Embryonic facial prominence (tissue), 1 donor: ENCODE measurements around the gene SPOCK1.
"Not testable (repeated sequence)": the region's sequence is repeated elsewhere in the genome, so short reads cannot be mapped to it uniquely, and the experiment has no call there.

ENCODE experiments used
- DNase-seq: peaks from one replicate; pipeline ENCODE4 v3.0.0-alpha.2; 2016; ENCODE audit errors: extremely low spot score

SPOCK1 gene

DNA sequence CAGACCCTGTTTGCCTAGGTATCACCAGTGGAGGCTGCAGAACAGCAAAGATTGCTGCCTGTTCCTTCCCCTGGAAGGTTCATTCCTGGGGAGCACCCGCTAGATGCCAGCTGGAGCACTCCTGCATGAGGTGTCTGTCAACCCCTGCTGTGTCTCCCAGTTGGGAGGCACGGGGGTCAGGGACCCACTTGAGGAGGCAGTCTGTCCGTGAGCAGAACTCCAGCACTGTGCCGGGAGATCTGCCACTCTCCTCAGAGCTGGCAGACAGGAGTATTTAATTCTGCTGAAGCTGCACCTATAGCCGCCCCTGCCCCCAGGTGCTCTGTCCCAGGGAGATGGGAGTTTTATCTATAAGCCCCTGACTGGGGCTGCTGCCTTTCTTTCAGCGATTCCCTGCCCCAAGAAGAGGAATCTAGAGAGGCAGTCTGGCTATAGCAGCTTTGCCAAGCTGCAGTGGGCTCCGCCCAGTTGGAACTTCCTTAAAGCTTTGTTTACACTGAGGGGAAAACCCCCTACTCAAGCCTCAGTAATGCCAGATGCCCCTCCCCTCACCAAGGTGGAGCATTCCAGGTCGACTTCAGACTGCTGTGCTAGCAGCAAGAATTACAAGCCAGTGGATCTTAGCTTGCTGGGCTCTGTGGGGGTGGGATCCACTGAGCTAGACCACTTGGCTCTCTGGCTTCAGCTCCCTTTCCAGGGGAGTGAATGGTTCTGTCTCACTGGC is 545.6 kb downstream of the SPOCK1 start:
- not testable (repeated sequence) for DNase-seq

DNA sequence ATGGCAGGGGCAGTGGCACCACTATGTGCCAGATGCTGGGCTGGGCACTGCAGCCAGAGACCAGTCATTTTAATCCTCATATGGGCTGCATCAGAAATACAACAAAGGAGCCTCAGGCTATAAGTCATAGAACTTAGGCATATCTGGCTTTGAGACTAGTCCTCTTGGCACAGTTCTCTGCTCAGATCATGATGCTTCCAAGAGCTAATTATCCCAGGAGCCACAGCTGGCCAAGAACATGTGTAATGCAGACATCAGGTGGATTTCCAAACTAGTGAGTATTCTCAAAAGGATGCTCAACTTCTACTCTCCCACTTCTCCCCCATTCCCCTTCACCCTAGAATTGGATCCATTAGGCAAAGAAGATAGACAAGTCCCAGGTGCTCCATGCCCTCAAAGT is 571.6 kb downstream of the SPOCK1 start:
- DNase-seq = no peak

DNA sequence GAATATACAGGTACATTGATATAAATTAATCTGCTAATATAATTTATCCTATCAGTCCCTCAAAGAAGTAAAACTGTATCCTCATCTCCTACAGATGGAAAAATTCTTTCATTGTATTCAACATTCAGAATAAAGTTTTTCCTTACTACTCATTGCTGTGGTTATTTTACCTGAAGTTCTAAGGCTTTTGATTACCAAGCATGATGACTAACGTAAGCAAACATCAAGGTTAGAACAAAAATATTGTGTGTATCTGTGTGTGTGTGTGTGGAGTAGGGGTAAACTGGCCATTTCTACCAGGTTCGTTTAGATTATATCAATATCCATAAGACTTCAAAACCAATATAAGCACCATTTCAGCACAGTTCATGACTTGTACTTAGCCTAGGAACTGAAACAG is 573.1 kb downstream of the SPOCK1 start:
- no peak for DNase-seq
